Sigmoid colon (tissue), 4 donors: ENCODE results near the gene MEGF11.
A peak's percentile ranks its signal among the peaks of the same experiment; 100 is the strongest.

Experiments
- CTCF ChIP-seq, 4 experiments: fragments of 450-650 bp in 3 of 4; fragments of 200-600 bp in 1 of 4; IDR thresholded peaks; one replicate each; pipeline ENCODE4 v1.5.1; 2016 to 2019; ENCODE audit warnings: antibody characterized with exemption in 4 of 4, mild to moderate bottlenecking in 3 of 4, moderate library complexity in 2 of 4
- POLR2A ChIP-seq, 2 donors: fragments of 450-650 bp; IDR thresholded peaks; one replicate each; pipeline ENCODE4 v1.6.1; 2016; ENCODE audit warnings: antibody characterized with exemption in 2 of 2, mild to moderate bottlenecking in 2 of 2, moderate library complexity in 2 of 2
- POLR2AphosphoS5 ChIP-seq, 4 donors: sonication (generic); formaldehyde crosslinking; IDR thresholded peaks; one replicate each; pipeline ENCODE4 v1.6.1; 2017; ENCODE audit warnings: antibody characterized with exemption in 4 of 4

GRCh38 chr15:66294157-66294931 lies 40.8 kb upstream of the MEGF11 start:
- TF ChIP-seq POLR2AphosphoS5 (IDR thresholded peaks at IDR 0.05) (peak in 1 of 4 donors; percentile 7), CTCF (IDR thresholded peaks at IDR 0.05) (no peak), POLR2A (IDR thresholded peaks at IDR 0.05) (no peak)
